Measurements from ENCODE around the gene ZNF683.

ZNF683 gene

GRCh38 chr1:26370591-26371382 lies 1.8 kb downstream of the ZNF683 start:
- Histone ChIP-seq H3K9ac (ENCODE audit: low read length) (no peak overlapping the region), H3K79me2 (ENCODE audit: insufficient read depth, low read length) (no peaks in the 10 kb centered on the region), H3K27me3 (ENCODE audit: low read length) (no peaks in the 10 kb centered on the region), H3K9me2 (replicated peaks; ENCODE audit: insufficient read depth, low read length) (no peaks in the 10 kb centered on the region), H2AFZ (ENCODE audit: low read depth, low read length, severe bottlenecking) (no peak overlapping the region), H3K4me3 (ENCODE audit: insufficient read depth, low read length, poor library complexity, severe bottlenecking) (no peak overlapping the region), H3K27ac (ENCODE audit: low read depth, low read length) (no peak overlapping the region), H3F3A (ENCODE audit: insufficient read depth) (no peaks in the 10 kb centered on the region), H4K20me1 (ENCODE audit: low read depth, low read length) (no peaks in the 10 kb centered on the region), H3K9me3 (ENCODE audit: insufficient read depth, low read length) (no peaks in the 10 kb centered on the region), H3K36me3 (ENCODE audit: low read length) (no peaks in the 10 kb centered on the region), H3K4me2 (ENCODE audit: low read depth, low read length, poor library complexity, severe bottlenecking) (no peak overlapping the region)
- TF ChIP-seq CTCF (IDR thresholded peaks at IDR 0.05; ENCODE audit: insufficient read depth, low read length, poor library complexity, severe bottlenecking) (no peak), EZH2phosphoT487 (conservative IDR thresholded peaks at IDR 0.05; ENCODE audit: low read length) (no peak)

GRCh38 chr1:26368486-26368885 lies 4.1 kb downstream of the ZNF683 start:
- Histone ChIP-seq H2AFZ (ENCODE audit: low read depth, low read length, severe bottlenecking) (no peak overlapping the region), H3K9me2 (replicated peaks; ENCODE audit: insufficient read depth, low read length) (no peaks in the 10 kb centered on the region), H3K4me3 (ENCODE audit: insufficient read depth, low read length, poor library complexity, severe bottlenecking) (no peak overlapping the region), H3K9me3 (ENCODE audit: insufficient read depth, low read length) (no peaks in the 10 kb centered on the region), H3K9ac (ENCODE audit: low read length) (no peak overlapping the region), H3K4me2 (ENCODE audit: low read depth, low read length, poor library complexity, severe bottlenecking) (no peak overlapping the region), H3F3A (ENCODE audit: insufficient read depth) (no peaks in the 10 kb centered on the region), H3K27me3 (ENCODE audit: low read length) (no peaks in the 10 kb centered on the region), H3K36me3 (ENCODE audit: low read length) (no peaks in the 10 kb centered on the region), H3K27ac (ENCODE audit: low read depth, low read length) (no peak overlapping the region), H4K20me1 (ENCODE audit: low read depth, low read length) (no peaks in the 10 kb centered on the region), H3K79me2 (ENCODE audit: insufficient read depth, low read length) (no peaks in the 10 kb centered on the region)
- TF ChIP-seq EZH2phosphoT487 (conservative IDR thresholded peaks at IDR 0.05; ENCODE audit: low read length), result no peak
- TF ChIP-seq CTCF (IDR thresholded peaks at IDR 0.05; ENCODE audit: insufficient read depth, low read length, poor library complexity, severe bottlenecking), result no peak

- no peak overlapping the region for H3K9ac ChIP-seq (ENCODE audit: low read length)
- H2AFZ ChIP-seq (ENCODE audit: low read depth, low read length, severe bottlenecking), result no peak overlapping the region
- H4K20me1 ChIP-seq (ENCODE audit: low read depth, low read length), result no peaks in the 10 kb centered on the region
- no peaks in the 10 kb centered on the region for H3K79me2 ChIP-seq (ENCODE audit: insufficient read depth, low read length)
- H3K27ac ChIP-seq (ENCODE audit: low read depth, low read length), result no peak overlapping the region
- H3K36me3 ChIP-seq (ENCODE audit: low read length), result no peaks in the 10 kb centered on the region
- H3K4me2 ChIP-seq (ENCODE audit: low read depth, low read length, poor library complexity, severe bottlenecking), result no peak overlapping the region
- H3K4me3 ChIP-seq (ENCODE audit: insufficient read depth, low read length, poor library complexity, severe bottlenecking), result no peak overlapping the region
- H3K9me2 ChIP-seq (replicated peaks; ENCODE audit: insufficient read depth, low read length), result no peaks in the 10 kb centered on the region
- no peaks in the 10 kb centered on the region for H3F3A ChIP-seq (ENCODE audit: insufficient read depth)
- TF ChIP-seq CTCF (IDR thresholded peaks at IDR 0.05; ENCODE audit: insufficient read depth, low read length, poor library complexity, severe bottlenecking), result no peak
- TF ChIP-seq EZH2phosphoT487 (conservative IDR thresholded peaks at IDR 0.05; ENCODE audit: low read length), result no peak
- H3K9me3 ChIP-seq (ENCODE audit: insufficient read depth, low read length), result no peaks in the 10 kb centered on the region
- H3K27me3 ChIP-seq (ENCODE audit: low read length), result no peaks in the 10 kb centered on the region
Observed at GRCh38 chr1:26368006-26368405, 4.5 kb downstream of the ZNF683 start.
